CD4-positive, alpha-beta T cell treated with Interleukin-2 at 100 ng/mL for 4 hours (primary cell): ENCODE measurements around the gene SNX30.
A peak's percentile ranks its signal among the peaks of the same experiment; 100 is the strongest.

Source experiments
- DNase-seq: peaks from one replicate; pipeline ENCODE4 v3.0.0-alpha.2; 2020; ENCODE audit warnings: low spot score

SNX30 gene

GRCh38 chr9:112752334-112753125 is 2.0 kb downstream of the SNX30 start:
- no peak for DNase-seq

- DNase-seq, result no peak
Observed at GRCh38 chr9:112753725-112754124, 3.2 kb downstream of the SNX30 start.

GRCh38 chr9:112754578-112754977 is 4.0 kb downstream of the SNX30 start:
- DNase-seq, result peak; percentile 70

- DNase-seq, result no peak
Observed at GRCh38 chr9:112755016-112755427, 4.5 kb downstream of the SNX30 start.

GRCh38 chr9:112755675-112756074 is 5.1 kb downstream of the SNX30 start:
- no peak for DNase-seq

GRCh38 chr9:112757282-112757883 is 6.8 kb downstream of the SNX30 start:
- DNase-seq, result no peak

GRCh38 chr9:112757940-112758339 is 7.4 kb downstream of the SNX30 start:
- DNase-seq, result no peak

- no peak for DNase-seq
Observed at GRCh38 chr9:112760821-112761220, 10.3 kb downstream of the SNX30 start.

- DNase-seq, result no peak
Observed at GRCh38 chr9:112761912-112762655, 11.5 kb downstream of the SNX30 start.

GRCh38 chr9:112762726-112763518 is 12.4 kb downstream of the SNX30 start:
- DNase-seq, result no peak

GRCh38 chr9:112764344-112764743 is 13.8 kb downstream of the SNX30 start:
- no peak for DNase-seq

GRCh38 chr9:112764837-112765236 is 14.3 kb downstream of the SNX30 start:
- DNase-seq, result no peak

- no peak for DNase-seq
Observed at GRCh38 chr9:112765281-112765680, 14.7 kb downstream of the SNX30 start.

GRCh38 chr9:112771359-112772214 is 21.0 kb downstream of the SNX30 start:
- no peak for DNase-seq

GRCh38 chr9:112772215-112772509 is 21.6 kb downstream of the SNX30 start:
- no peak for DNase-seq

GRCh38 chr9:112772551-112772950 is 22.0 kb downstream of the SNX30 start:
- no peak for DNase-seq

GRCh38 chr9:112774006-112774996 is 23.7 kb downstream of the SNX30 start:
- DNase-seq, result no peak

- DNase-seq, result peak; percentile 8
Observed at GRCh38 chr9:112777914-112778313, 27.4 kb downstream of the SNX30 start.

GRCh38 chr9:112780450-112781036 is 30.0 kb downstream of the SNX30 start:
- DNase-seq, result no peak

GRCh38 chr9:112782218-112782617 is 31.7 kb downstream of the SNX30 start:
- no peak for DNase-seq
